ENCODE measurements around the gene SLC25A10. TPM values are rescaled to one million over a fixed set of nuclear protein-coding genes. Genes with fewer than 3 reads are reported as not detected.

SLC25A10 gene
- total RNA-seq, 1 donor from 2014 or later = 8.2 TPM

DNA sequence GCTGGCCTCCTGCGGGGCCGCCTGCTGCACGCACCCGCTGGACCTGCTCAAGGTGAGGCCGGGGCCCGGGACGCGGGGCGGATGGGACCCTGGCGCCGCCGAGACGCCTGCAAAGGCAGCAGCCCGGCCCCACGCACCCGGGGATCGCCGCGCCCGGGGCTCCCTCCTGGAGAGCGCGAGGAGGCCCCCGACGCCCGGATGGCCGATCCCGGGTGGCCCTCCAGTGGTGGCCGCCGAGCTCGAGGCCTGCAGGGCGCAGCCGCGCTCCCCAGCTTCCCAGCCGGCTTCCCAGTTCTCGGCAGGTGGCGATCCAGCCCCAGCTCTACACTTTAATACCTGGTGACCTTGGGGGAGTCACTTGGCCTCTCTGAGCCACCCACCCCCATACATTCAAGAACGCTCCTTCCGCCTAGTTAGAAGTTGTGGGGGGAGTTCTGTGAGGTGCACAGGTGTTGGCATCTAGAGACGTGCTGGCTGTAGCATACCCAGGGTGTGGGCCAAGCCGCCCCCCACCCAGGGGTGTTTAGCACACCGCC, 452 bp downstream of the SLC25A10 start:
- peaks cover 6% of the 10 kb centered on the region for H3K36me3 ChIP-seq
- peaks cover 36% of the 10 kb centered on the region for H3K4me1 ChIP-seq
- peak overlapping the region; percentile 91 for H3K4me3 ChIP-seq
- TF ChIP-seq, protein P1, sequence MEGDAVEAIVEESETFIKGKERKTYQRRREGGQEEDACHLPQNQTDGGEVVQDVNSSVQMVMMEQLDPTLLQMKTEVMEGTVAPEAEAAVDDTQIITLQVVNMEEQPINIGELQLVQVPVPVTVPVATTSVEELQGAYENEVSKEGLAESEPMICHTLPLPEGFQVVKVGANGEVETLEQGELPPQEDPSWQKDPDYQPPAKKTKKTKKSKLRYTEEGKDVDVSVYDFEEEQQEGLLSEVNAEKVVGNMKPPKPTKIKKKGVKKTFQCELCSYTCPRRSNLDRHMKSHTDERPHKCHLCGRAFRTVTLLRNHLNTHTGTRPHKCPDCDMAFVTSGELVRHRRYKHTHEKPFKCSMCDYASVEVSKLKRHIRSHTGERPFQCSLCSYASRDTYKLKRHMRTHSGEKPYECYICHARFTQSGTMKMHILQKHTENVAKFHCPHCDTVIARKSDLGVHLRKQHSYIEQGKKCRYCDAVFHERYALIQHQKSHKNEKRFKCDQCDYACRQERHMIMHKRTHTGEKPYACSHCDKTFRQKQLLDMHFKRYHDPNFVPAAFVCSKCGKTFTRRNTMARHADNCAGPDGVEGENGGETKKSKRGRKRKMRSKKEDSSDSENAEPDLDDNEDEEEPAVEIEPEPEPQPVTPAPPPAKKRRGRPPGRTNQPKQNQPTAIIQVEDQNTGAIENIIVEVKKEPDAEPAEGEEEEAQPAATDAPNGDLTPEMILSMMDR (IDR thresholded peaks at IDR 0.05; ENCODE audit: borderline replicate concordance) = no peak
- peak overlapping the region; percentile 74 for H3K27ac ChIP-seq (replicated peaks)
- no peaks in the 10 kb centered on the region for H3K27me3 ChIP-seq (ENCODE audit: low read depth)
- H3K9me3 ChIP-seq (replicated peaks) = no peaks in the 10 kb centered on the region
- intact Hi-C loops (cut with micrococcal nuclease) = no loop called here
- DNase-seq = no peak

DNA sequence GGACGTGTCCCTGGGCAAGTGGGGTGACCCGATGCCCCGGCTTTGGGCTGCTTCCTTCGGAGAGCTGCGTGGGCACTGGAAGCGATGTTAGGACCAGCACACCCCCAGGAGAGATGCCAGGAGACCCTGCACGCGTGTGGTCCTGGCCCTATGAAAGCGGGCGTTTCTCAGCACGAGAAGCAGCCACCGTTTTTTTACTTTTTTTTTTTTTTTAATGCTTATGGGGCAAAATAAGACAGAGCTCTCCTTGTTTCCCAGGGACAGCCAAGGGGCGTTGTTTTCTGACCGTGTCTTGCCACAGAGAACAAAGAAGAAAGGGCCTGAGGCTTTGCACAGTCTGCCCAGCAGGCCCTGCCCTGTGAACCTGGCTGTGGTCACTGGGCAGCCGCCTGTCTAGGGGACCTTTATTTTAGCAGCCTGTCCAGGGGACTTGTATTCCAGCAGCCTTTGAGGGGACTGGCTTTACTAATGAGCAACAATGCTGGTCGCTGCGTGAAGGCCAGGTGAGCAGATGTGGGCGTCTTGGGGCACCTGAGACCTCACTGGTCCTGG, 996 bp downstream of the SLC25A10 start:
- intact Hi-C loops (cut with micrococcal nuclease) = no loop called here

DNA sequence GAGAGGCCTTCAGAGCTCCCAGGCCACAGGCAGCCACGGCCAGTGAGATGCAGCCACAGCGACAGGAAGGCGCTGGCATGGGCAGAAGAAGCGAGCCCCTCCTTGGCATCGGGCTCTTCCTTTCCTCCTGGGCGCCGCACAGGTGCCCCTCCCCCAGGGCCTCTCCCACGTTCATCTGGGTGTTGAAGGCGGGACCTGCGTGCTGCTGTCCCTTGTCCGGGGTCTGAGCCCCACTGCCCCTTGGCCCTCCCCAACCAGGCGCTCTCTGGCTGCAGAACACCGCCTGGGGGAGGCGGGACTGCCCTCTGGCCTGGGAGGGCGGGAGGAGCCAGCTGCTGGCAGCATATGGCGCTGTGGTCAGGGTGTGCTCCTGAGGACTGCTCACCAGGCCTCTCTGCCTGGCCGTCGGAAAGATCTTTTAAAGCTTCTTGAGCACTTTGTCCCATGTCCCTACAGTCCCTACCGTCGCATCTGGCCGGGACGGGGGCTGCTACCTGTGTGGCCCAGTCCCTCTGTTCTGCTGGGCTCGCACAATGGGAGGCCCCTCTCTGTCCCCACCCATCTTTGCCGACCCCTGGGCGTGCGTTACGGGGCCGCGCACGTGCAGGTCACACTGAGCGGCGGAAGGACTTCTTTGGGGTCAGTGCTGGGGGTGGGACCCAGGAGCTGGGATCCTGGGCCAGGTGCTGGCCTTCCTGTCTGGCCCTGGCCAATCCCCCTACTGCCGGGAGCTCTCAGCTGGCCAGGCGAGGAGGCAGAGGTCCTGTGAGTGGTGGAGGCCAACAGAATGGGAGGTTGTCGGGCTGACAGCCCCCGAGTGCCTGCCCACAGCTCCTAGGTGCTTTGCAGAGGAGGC, 1.7 kb downstream of the SLC25A10 start:
- no peak overlapping the region for H3K27ac ChIP-seq (replicated peaks)
- H3K9me3 ChIP-seq (replicated peaks) = no peaks in the 10 kb centered on the region
- TF ChIP-seq, protein P1 (IDR thresholded peaks at IDR 0.05; ENCODE audit: borderline replicate concordance) = no peak
- no peak for DNase-seq
- peaks cover 36% of the 10 kb centered on the region for H3K4me1 ChIP-seq
- intact Hi-C loops (cut with micrococcal nuclease) = no loop called here
- H3K27me3 ChIP-seq (ENCODE audit: low read depth) = no peaks in the 10 kb centered on the region
- peak overlapping the region; percentile 91 for H3K4me3 ChIP-seq
- H3K36me3 ChIP-seq = no peaks in the 10 kb centered on the region

More for the DNA sequence above, 996 bp downstream of the SLC25A10 start:
- DNase-seq = no peak
- H3K4me3 ChIP-seq = peak overlapping the region; percentile 91
- peaks cover under 1% of the 10 kb centered on the region for H3K36me3 ChIP-seq
- no peaks in the 10 kb centered on the region for H3K9me3 ChIP-seq (replicated peaks)
- no peaks in the 10 kb centered on the region for H3K27me3 ChIP-seq (ENCODE audit: low read depth)
- TF ChIP-seq, protein P1 (IDR thresholded peaks at IDR 0.05; ENCODE audit: borderline replicate concordance) = no peak
- no peak overlapping the region for H3K27ac ChIP-seq (replicated peaks)
- peaks cover 36% of the 10 kb centered on the region for H3K4me1 ChIP-seq

DNA sequence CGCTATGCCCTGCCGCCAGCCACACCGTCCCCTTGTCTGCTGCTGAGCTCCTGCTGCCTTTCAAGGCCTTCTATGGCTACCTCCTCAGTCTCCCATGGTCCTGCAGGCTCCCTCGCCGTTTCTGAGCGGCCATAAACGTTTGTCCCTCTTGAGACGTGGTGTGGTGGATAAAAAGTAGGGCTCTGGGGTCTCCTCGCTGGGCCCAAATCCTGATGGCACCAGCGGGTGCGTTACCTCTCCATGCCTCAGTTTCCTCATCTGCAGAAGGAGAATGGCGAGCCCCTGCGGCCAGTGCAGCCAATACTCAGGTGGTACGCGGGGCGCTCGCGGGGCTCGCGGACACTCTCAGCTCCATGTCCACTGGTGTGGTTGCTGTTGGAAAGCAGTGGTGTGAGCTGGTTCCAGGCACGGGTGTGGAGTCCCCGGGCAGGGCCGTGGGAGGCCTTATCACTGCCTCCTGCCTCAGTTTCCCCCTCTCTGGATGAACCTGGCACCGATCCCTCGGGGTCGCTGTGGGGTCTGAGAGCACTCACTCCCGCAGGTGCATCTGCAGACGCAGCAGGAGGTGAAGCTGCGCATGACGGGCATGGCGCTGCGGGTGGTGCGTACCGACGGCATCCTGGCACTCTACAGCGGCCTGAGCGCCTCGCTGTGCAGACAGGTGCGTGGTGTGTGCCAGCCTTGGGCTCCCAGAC, 2.5 kb downstream of the SLC25A10 start:
- no peak for DNase-seq
- Histone ChIP-seq H3K27me3 (ENCODE audit: low read depth) (no peaks in the 10 kb centered on the region), H3K4me1 (peaks cover 36% of the 10 kb centered on the region), H3K36me3 (no peaks in the 10 kb centered on the region), H3K4me3 (no peak overlapping the region), H3K9me3 (replicated peaks) (no peaks in the 10 kb centered on the region), H3K27ac (replicated peaks) (no peak overlapping the region)
- TF ChIP-seq, protein P1 (IDR thresholded peaks at IDR 0.05; ENCODE audit: borderline replicate concordance) = no peak
- intact Hi-C loops (cut with micrococcal nuclease) = no loop called here

DNA sequence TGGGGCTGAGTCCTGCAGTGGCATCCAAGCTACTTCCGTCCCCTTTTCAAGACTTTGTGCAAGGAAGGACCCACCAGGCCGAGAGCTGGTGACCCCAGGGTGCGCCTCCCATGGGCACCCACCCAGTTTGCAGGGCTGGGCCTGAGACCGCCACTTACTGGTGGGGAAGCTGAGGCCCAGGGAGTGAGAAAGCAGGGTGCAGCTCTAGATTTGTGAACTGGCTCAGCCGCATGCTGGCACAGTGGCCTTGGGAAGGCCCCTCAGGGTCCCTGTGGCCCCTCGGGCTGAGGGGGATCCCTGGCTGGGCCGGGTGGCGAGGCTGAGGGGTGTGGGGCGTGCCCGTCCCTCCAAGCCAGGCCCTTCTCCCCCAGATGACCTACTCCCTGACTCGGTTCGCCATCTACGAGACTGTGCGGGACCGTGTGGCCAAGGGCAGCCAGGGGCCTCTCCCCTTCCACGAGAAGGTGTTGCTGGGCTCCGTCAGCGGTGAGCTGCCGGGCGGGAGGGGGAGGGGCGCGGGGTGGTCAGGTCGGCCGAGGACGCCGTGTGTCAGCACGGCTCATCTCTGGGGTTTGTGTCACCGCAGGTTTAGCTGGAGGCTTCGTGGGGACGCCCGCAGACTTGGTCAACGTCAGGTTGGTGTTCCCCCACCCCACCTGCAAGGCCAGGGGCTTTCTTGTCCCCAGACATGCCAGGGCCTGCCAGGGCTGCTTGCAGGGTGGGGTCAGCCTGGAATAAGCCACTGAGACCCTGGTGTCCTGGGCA, 3.2 kb downstream of the SLC25A10 start:
- peaks cover 34% of the 10 kb centered on the region for H3K4me1 ChIP-seq
- H3K9me3 ChIP-seq (replicated peaks) = no peaks in the 10 kb centered on the region
- H3K27ac ChIP-seq (replicated peaks) = no peak overlapping the region
- DNase-seq = no peak
- no peaks in the 10 kb centered on the region for H3K36me3 ChIP-seq
- TF ChIP-seq, protein P1 (IDR thresholded peaks at IDR 0.05; ENCODE audit: borderline replicate concordance) = no peak
- H3K4me3 ChIP-seq = no peak overlapping the region
- no peaks in the 10 kb centered on the region for H3K27me3 ChIP-seq (ENCODE audit: low read depth)
- intact Hi-C loops (cut with micrococcal nuclease) = no loop called here

Data from left ventricle myocardium inferior (tissue), 1 donor.